GM12864 (cell line): ENCODE measurements around the gene DAPK2.

Source experiments
- DNase-seq: peaks from one replicate; pipeline ENCODE4 v3.0.0-alpha.2; 2011; ENCODE audit warnings: low read depth
- H3K4me3 ChIP-seq: 2 replicates; pipeline ENCODE4 v1.5.1; 2011; ENCODE audit warnings: mild to moderate bottlenecking, low read depth, low read length, control low read depth
- TF ChIP-seq, protein P1 (sequence below): IDR thresholded peaks from 2 replicates; pipeline ENCODE4 v1.5.1; 2011; ENCODE audit warnings: low read depth, mild to moderate bottlenecking, moderate library complexity, low read length, control low read depth, inconsistent platforms; ENCODE audit errors: missing control alignments

DAPK2 gene

GRCh38 chr15:64051407-64052259 lies 5.3 kb upstream of the DAPK2 start:
- TF ChIP-seq, protein P1, sequence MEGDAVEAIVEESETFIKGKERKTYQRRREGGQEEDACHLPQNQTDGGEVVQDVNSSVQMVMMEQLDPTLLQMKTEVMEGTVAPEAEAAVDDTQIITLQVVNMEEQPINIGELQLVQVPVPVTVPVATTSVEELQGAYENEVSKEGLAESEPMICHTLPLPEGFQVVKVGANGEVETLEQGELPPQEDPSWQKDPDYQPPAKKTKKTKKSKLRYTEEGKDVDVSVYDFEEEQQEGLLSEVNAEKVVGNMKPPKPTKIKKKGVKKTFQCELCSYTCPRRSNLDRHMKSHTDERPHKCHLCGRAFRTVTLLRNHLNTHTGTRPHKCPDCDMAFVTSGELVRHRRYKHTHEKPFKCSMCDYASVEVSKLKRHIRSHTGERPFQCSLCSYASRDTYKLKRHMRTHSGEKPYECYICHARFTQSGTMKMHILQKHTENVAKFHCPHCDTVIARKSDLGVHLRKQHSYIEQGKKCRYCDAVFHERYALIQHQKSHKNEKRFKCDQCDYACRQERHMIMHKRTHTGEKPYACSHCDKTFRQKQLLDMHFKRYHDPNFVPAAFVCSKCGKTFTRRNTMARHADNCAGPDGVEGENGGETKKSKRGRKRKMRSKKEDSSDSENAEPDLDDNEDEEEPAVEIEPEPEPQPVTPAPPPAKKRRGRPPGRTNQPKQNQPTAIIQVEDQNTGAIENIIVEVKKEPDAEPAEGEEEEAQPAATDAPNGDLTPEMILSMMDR, result no peak
- no peak for DNase-seq

DNA sequence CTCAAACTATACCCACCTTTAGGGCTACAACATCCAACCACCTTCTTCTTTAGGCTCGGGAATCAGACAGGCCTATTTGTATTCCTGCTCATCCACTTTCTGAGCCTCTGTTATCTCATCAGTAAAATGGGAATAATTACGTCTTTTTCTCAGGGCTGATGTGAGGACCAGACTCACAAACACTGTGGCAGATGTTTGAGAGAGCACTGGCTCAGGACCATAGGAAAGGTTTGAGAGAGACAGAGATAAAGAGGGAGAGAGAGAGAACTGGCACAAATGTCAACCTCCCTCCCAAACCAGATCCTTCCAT lies 4.8 kb upstream of the DAPK2 start:
- DNase-seq, result no peak
- H3K4me3 ChIP-seq, result no peak overlapping the region
- TF ChIP-seq, protein P1, result no peak

More at GRCh38 chr15:64051407-64052259, 5.3 kb upstream of the DAPK2 start:
- no peak overlapping the region for H3K4me3 ChIP-seq

DNA sequence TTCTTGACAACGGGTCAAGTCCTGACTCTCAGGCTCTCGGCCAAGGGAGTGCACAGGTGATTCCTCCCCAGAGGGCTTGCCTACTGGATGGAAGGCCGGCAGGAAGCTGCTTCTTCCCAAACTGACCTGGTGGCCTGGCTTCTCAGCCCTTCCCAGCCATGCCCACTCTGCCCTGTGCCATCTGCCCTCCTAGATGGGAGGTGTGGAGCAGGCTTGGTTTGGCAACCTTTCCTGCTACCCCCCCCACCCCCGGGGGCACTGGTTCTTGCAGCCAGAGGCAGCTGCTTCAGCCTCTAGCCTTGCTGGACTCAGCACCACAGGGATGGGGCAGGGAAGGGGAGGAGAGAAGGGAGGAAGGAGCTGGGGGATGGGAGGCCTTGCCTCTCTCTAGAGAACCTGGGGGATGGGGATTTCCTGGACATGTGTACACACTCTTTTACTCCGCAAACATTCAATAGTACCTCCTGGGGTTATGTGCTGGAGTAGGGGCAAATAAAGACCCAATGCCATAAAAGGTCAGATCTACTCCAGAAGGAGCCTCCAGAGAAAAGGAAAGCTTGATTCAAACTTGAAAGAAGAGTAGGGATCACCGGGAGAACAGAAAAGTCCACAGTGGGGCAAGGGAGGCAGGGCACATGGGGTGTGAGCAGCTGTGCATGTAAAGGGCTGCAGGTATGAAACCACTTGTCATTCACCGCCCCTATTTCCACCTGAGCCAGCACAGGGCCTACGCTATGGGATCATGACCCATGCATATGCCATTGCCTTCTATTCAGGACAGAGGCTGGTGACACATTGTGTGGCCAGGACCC lies 4.2 kb upstream of the DAPK2 start:
- TF ChIP-seq, protein P1, result no peak
- H3K4me3 ChIP-seq, result no peak overlapping the region
- DNase-seq, result no peak

DNA sequence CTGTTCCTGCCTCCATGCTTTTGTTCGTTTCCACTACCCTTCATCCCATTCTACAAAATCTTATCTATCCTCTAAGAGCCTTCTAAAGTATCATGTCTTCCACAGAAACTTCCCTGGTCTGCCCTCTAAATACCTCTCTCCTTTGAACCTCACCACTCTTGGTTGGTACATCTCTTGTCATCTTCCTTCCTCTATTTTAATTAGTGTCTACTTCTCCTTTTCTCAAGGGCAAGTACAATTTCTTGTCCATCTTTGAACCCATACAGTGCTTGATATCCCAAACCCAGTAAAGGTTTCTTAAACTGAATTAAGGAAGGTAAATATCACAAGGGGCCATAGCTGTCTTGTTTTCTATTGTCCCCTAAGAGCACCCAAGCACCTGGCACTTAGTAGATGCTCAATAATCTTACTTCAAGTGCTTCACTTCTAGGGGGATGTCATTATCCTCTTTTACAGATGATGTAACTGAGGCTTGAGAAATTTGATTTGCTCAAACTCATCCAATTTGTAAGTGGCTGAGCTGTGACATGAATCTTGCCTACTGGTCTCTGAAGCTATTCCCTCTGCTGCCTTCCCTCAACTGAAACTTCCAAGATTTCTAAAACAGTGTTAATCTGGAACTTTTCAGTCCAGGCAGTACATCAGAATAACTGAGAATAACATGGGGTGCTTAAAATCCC lies 2.6 kb upstream of the DAPK2 start:
- DNase-seq, result no peak
- TF ChIP-seq, protein P1, result no peak
- no peak overlapping the region for H3K4me3 ChIP-seq

DNA sequence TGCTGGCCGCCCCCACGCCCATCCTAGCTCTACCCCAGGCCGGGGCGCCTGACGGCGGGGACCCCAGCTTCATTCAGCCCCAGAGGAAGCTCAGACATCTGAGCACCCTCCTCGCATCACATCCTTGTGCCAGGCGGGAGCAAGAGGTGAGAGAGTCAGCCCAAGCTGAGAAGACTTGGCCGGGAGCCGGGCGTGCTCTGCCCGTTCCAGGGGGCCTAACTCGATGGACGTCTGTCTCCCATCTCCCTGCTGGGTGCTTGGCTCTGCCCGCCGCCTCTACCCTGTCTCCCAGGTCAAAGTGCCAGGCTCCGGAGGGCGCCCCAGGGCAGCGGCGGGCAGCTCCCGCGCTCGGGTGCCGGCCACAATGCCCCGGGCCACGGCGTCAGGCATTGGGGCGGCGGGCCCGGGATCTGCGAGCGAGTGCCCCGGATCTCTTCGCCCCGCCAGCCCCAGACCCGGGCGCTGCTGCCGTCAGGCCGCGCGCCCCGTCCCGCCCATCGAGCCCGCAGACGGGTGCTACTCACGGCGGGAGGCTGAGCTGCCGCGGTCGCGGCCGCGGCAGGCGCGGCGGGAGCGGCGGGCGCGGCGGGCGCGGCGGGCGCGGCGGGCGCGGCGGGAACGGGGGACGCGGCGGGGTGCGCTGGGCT lies 388 bp downstream of the DAPK2 start:
- DNase-seq, result no peak
- H3K4me3 ChIP-seq, result peak overlapping the region; percentile 61
- TF ChIP-seq, protein P1, result no peak

DNA sequence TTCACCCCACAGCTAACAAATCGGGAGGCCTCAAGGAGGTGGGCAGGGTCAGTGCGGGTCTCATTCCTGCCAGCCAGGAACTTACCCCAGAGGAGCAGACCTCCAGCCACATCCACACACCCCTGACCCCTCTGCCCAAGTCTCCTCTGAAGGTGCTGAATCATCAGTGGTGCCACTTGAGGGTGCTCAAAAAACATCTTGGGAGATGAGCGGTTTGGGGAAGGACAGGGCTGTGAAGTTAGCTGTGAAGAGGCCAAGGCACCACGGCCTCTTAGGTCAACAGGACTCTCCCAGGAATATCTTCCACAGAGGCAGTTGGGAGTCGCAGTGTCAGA lies 1.2 kb downstream of the DAPK2 start:
- TF ChIP-seq, protein P1, result no peak
- no peak for DNase-seq
- peak overlapping the region; percentile 61 for H3K4me3 ChIP-seq
